Nephron (organoid): ENCODE results near the gene C20orf141.

Experiments
- H3K27ac Mint-ChIP-seq, 3 experiments: 2 replicates each; pipeline ENCODE4 v1.8.0; 2020; ENCODE audit warnings: mixed read lengths in 3 of 3, mild to moderate bottlenecking in 2 of 3, moderate library complexity in 1 of 3
- H3K27me3 Mint-ChIP-seq: 2 replicates; pipeline ENCODE4 v1.8.0; 2021; ENCODE audit warnings: low read depth, mild to moderate bottlenecking, moderate library complexity, mixed read lengths
- H3K36me3 Mint-ChIP-seq: 2 replicates; pipeline ENCODE4 v1.8.0; 2020; ENCODE audit warnings: low read depth, mixed read lengths
- H3K4me1 Mint-ChIP-seq: 2 replicates; pipeline ENCODE4 v1.8.0; 2020; ENCODE audit warnings: mixed read lengths
- H3K4me3 Mint-ChIP-seq, 3 experiments: 2 replicates each; pipeline ENCODE4 v1.8.0; 2020; ENCODE audit warnings: mild to moderate bottlenecking in 3 of 3, mixed read lengths in 3 of 3, moderate library complexity in 2 of 3
- H3K9me3 Mint-ChIP-seq: 2 replicates; pipeline ENCODE4 v1.8.0; 2020; ENCODE audit warnings: mixed read lengths
- CTCF ChIP-seq, 3 experiments: fragments of 200-600 bp; sonication (generic); IDR thresholded peaks; one replicate each; pipeline ENCODE4 v1.5.0; 2021; ENCODE audit warnings: antibody characterized with exemption in 3 of 3; ENCODE audit not compliant: unreplicated experiment in 3 of 3

The C20orf141 gene

DNA sequence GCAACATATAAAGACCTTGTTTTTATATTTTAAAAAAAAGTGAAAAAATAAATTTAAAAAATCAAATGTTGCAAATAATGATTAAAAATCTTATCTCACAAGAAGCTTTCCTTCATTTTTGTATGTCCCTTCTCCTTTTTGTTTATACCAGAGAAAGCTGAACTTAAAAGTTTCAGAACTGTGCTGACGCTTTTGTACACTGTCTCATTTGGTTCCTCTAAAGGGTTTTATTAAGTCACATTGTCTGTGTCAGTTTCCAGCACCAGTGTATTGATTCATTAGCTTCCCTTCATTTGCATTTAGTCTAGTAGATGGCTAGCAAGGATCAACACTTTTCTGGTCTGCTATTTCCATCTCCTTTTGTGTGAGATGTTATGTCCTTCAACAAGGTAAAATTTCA, 19.0 kb downstream of the C20orf141 start:
- Mint-ChIP-seq H3K27ac (no peak overlapping the region), H3K36me3 (peaks cover 42% of the 10 kb centered on the region), H3K27me3 (no peaks in the 10 kb centered on the region), H3K4me3 (no peak overlapping the region), H3K9me3 (no peaks in the 10 kb centered on the region), H3K4me1 (no peaks in the 10 kb centered on the region)
- TF ChIP-seq CTCF (IDR thresholded peaks at IDR 0.05; ENCODE audit: unreplicated experiment in 3 of 3) = no peak

- Mint-ChIP-seq H3K27me3 (no peaks in the 10 kb centered on the region), H3K4me1 (peaks cover 6% of the 10 kb centered on the region), H3K9me3 (no peaks in the 10 kb centered on the region), H3K27ac (no peak overlapping the region), H3K36me3 (peaks cover 47% of the 10 kb centered on the region), H3K4me3 (no peak overlapping the region)
- TF ChIP-seq CTCF (IDR thresholded peaks at IDR 0.05; ENCODE audit: unreplicated experiment in 3 of 3) = no peak
Measured at GRCh38 chr20:2834401-2835110, 19.8 kb downstream of the C20orf141 start.

DNA sequence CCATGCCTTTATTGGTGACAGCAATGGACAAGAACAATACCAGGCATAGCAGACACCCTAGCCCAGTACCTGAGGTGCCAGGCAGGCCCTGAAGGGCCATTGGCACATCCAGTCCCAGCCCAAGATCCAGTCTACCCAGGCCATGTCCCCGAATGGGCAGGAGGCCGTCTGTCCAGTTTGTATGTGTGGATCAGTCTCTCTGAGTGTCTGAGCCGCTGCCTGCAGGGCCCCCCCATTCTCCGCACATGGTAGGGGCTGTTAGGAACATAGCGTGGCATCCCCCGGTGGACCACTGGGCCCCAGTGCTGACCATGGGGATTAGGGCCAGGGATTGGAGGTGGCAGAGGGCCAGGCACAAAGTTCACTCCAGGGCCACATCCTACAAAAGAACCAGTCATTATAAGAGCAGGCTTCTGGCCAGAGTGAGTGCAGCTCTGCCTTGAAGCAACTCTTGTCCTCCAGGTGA, 20.6 kb downstream of the C20orf141 start:
- peak overlapping the region in 1 of 3 experiments; percentile 42 for H3K4me3 Mint-ChIP-seq
- H3K36me3 Mint-ChIP-seq = peaks cover 48% of the 10 kb centered on the region
- no peak for TF ChIP-seq CTCF (IDR thresholded peaks at IDR 0.05; ENCODE audit: unreplicated experiment in 3 of 3)
- H3K9me3 Mint-ChIP-seq = no peaks in the 10 kb centered on the region
- H3K27ac Mint-ChIP-seq = no peak overlapping the region
- H3K27me3 Mint-ChIP-seq = no peaks in the 10 kb centered on the region
- peaks cover 8% of the 10 kb centered on the region for H3K4me1 Mint-ChIP-seq

GRCh38 chr20:2836035-2836434, 21.2 kb downstream of the C20orf141 start:
- TF ChIP-seq CTCF (IDR thresholded peaks at IDR 0.05; ENCODE audit: unreplicated experiment in 3 of 3) = no peak
- H3K4me1 Mint-ChIP-seq = peaks cover 8% of the 10 kb centered on the region
- no peaks in the 10 kb centered on the region for H3K9me3 Mint-ChIP-seq
- H3K36me3 Mint-ChIP-seq = peaks cover 48% of the 10 kb centered on the region
- H3K27ac Mint-ChIP-seq = peak overlapping the region in 1 of 3 experiments; percentile 20
- no peaks in the 10 kb centered on the region for H3K27me3 Mint-ChIP-seq
- H3K4me3 Mint-ChIP-seq = no peak overlapping the region

DNA sequence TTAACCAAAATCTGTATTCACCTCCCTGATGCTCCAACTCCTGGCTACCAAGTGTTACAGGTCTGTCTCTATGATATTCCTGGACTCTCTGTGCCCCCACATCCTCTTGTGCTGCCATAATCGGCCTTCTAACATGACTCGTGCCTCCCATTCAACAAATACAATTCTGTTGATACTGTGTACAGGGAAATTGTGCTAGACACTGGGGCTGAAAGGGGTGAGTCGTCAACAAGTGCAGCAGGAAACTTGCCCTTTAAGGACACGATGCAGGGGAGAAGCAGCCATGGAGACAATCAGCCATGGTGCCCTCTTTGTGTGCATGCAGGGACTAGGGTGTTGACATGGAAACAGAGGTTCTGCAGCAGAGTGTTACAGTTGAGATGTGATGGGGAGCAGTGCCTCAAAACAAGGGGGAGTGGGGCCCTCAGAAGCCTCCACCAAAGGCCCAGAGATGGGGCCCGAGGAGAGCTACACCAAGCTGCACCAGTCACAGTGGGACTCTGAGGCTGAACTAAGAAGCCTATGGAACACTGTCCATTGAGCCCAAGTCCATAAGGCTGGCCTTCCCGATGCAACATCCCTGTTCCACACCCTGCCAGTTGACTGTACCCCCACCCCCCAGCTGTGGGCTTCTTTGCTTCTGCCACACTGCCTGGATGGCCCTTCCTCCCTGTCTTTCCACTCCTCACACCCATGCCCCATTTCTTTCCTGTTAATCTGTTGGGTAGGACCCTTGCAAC, 22.6 kb downstream of the C20orf141 start:
- Mint-ChIP-seq H3K4me1 (peaks cover 12% of the 10 kb centered on the region), H3K27me3 (no peaks in the 10 kb centered on the region), H3K4me3 (peak overlapping the region; percentile 23 to 74 (median 57)), H3K27ac (no peak overlapping the region), H3K36me3 (peaks cover 48% of the 10 kb centered on the region), H3K9me3 (no peaks in the 10 kb centered on the region)
- TF ChIP-seq CTCF (IDR thresholded peaks at IDR 0.05; ENCODE audit: unreplicated experiment in 3 of 3) = no peak
